HG02759 (cell line): ENCODE results near the gene ZBTB4.
"Not testable (repeated sequence)": the region's sequence is repeated elsewhere in the genome, so short reads cannot be mapped to it uniquely, and the experiment has no call there.

ENCODE experiments used
- ATAC-seq: cut with Tn5 transposase; IDR thresholded peaks from one replicate; pipeline ENCODE4 v1.9.1; 2021; ENCODE audit warnings: mild to moderate bottlenecking, moderate library complexity; ENCODE audit not compliant: unreplicated experiment

ZBTB4 gene

GRCh38 chr17:7493941-7494340 is 14.5 kb upstream of the ZBTB4 start:
- ATAC-seq, result no peak

- no peak for ATAC-seq
Observed at GRCh38 chr17:7491583-7491982, 12.2 kb upstream of the ZBTB4 start.

GRCh38 chr17:7490144-7490543 is 10.7 kb upstream of the ZBTB4 start:
- no peak for ATAC-seq

- ATAC-seq, result no peak
Observed at GRCh38 chr17:7486181-7486580, 6.8 kb upstream of the ZBTB4 start.

- ATAC-seq, result no peak
Observed at GRCh38 chr17:7484919-7485377, 5.5 kb upstream of the ZBTB4 start.

- peak; percentile 75 for ATAC-seq
Observed at GRCh38 chr17:7484067-7484918, 4.9 kb upstream of the ZBTB4 start, which contains the start of gene POLR2A. POLR2A (plus strand) TSS chr17:7484366.

GRCh38 chr17:7483255-7484066 is 4.0 kb upstream of the ZBTB4 start:
- peak; percentile 34 for ATAC-seq

- ATAC-seq, result not testable (repeated sequence)
Observed at GRCh38 chr17:7482742-7483088, 3.3 kb upstream of the ZBTB4 start.

- not testable (repeated sequence) for ATAC-seq
Observed at GRCh38 chr17:7481842-7482741, 2.7 kb upstream of the ZBTB4 start.

- not testable (repeated sequence) for ATAC-seq
Observed at GRCh38 chr17:7481275-7481674, 1.8 kb upstream of the ZBTB4 start, which contains the start of gene SLC35G6. SLC35G6 (plus strand) TSS chr17:7481446; CDS start chr17:7481517, 71 bp downstream.

- ATAC-seq, result no peak
Observed at GRCh38 chr17:7480089-7480384, 606 bp upstream of the ZBTB4 start.

GRCh38 chr17:7478276-7479212 is 887 bp downstream of the ZBTB4 start:
- ATAC-seq, result no peak

- ATAC-seq, result no peak
Observed at GRCh38 chr17:7477392-7478275, 1.8 kb downstream of the ZBTB4 start.

GRCh38 chr17:7476951-7477350 is 2.5 kb downstream of the ZBTB4 start:
- ATAC-seq, result no peak

- no peak for ATAC-seq
Observed at GRCh38 chr17:7476494-7476893, 2.9 kb downstream of the ZBTB4 start.

- no peak for ATAC-seq
Observed at GRCh38 chr17:7475764-7476422, 3.5 kb downstream of the ZBTB4 start.

GRCh38 chr17:7474767-7475166 is 4.7 kb downstream of the ZBTB4 start:
- not testable (repeated sequence) for ATAC-seq

GRCh38 chr17:7471729-7472128 is 7.7 kb downstream of the ZBTB4 start:
- no peak for ATAC-seq
